ENCODE measurements around the gene FEZF2. TPM values are rescaled to one million over a fixed set of nuclear protein-coding genes. Genes with fewer than 3 reads are reported as not detected.
A peak's percentile ranks its signal among the peaks of the same experiment; 100 is the strongest.

Gene FEZF2
- total and polyA plus RNA-seq, 2 of the 8 experiments (the other 6 are each of a cell fraction or from before 2014, with no cell fraction given): 0.06 TPM; not detected in 1

GRCh38 chr3:62332835-62333244 lies 40.5 kb downstream of the FEZF2 start:
- 41% methylated on average over 2 of the region's 2 CpGs; no CpG with 5 or more reads in 1 of the 2 experiments for WGBS, 2 experiments (ENCODE audit: extremely low coverage in 1 of 2, insufficient coverage in 1 of 2, insufficient read length in 1 of 2, insufficient replicate concordance in 2 of 2, low coverage in 1 of 2, low lambda C conversion rate in 2 of 2, missing lambda C conversion rate in 1 of 2)
- no peaks in the 10 kb centered on the region for H3K79me1 ChIP-seq (ENCODE audit: low read depth, low read length)
- no peaks in the 10 kb centered on the region for H4K20me1 ChIP-seq (replicated peaks in 1 of 2; ENCODE audit: control insufficient read depth in 1 of 2, insufficient read depth in 2 of 2, low read length in 2 of 2)
- no peak overlapping the region for H4K5ac ChIP-seq (ENCODE audit: insufficient read length, low read depth, low read length)
- TF ChIP-seq CTCF (IDR thresholded peaks at IDR 0.05; ENCODE audit: control extremely low read depth in 1 of 3, insufficient read depth in 1 of 3, low read depth in 1 of 3, low read length in 3 of 3): peak in 1 of 3 experiments; percentile 27; a peak in 1 of 4 replicates
- TF ChIP-seq RAD21 (IDR thresholded peaks at IDR 0.05 in 1 of 2, conservative IDR thresholded peaks at IDR 0.05 in 1 of 2; ENCODE audit: low read depth in 2 of 2, low read length in 2 of 2): peak in 1 of 2 experiments; percentile 48
- no peak for TF ChIP-seq USF2 (IDR thresholded peaks at IDR 0.05; ENCODE audit: low read length)
- TF ChIP-seq CBX8 (IDR thresholded peaks at IDR 0.05; ENCODE audit: borderline replicate concordance, low read depth, low read length): no peak
- DNase-seq (ENCODE audit: low read depth in 1 of 2, low spot score in 2 of 2): no peak
- H3K4ac ChIP-seq (replicated peaks; ENCODE audit: insufficient read length, low read depth, low read length): no peak overlapping the region
- H2AFZ ChIP-seq (ENCODE audit: low read length): no peak overlapping the region
- H3K27me3 ChIP-seq (replicated peaks in 1 of 4; ENCODE audit: control insufficient read depth in 3 of 4, extremely low read depth in 1 of 4, insufficient read depth in 3 of 4, low read length in 3 of 4): no peaks in the 10 kb centered on the region
- H2BK5ac ChIP-seq (ENCODE audit: low read depth, low read length): no peak overlapping the region
- no peaks in the 10 kb centered on the region for H3K9me3 ChIP-seq (ENCODE audit: insufficient read depth in 2 of 2, low read depth in 1 of 2, low read length in 1 of 2)
- H3K23me2 ChIP-seq (ENCODE audit: low read depth, low read length): no peaks in the 10 kb centered on the region
- H2AK5ac ChIP-seq (ENCODE audit: low read depth, low read length): no peak overlapping the region
- no peak overlapping the region for H2BK12ac ChIP-seq (ENCODE audit: low read depth, low read length)
- H4K8ac ChIP-seq (ENCODE audit: extremely low read depth, insufficient read depth, low read length): no peak overlapping the region
- no peak overlapping the region for H3K14ac ChIP-seq (ENCODE audit: insufficient read length)
- no peak overlapping the region for H3K4me2 ChIP-seq (ENCODE audit: insufficient read depth in 1 of 2, low read depth in 2 of 2, low read length in 2 of 2)
- H2BK120ac ChIP-seq (replicated peaks; ENCODE audit: low read depth, low read length): no peak overlapping the region
- H3K79me2 ChIP-seq (ENCODE audit: control insufficient read depth in 1 of 2, insufficient read depth in 2 of 2, low read length in 2 of 2): no peaks in the 10 kb centered on the region
- ChIA-PET CTCF (ENCODE audit: partially characterized antibody) (interaction anchor here (0.7 to 8.0 kb wide), 21 partner anchors 8 to 225 kb away, joined by 3 to 135 read pairs (median 4); no protein-coding TSS in a partner anchor), POLR2A (ENCODE audit: partially characterized antibody) (no interaction called here)
- no peak overlapping the region for H3K18ac ChIP-seq (ENCODE audit: extremely low read depth, low read length)
- H3K4me3 ChIP-seq (ENCODE audit: extremely low read depth in 1 of 4, insufficient read depth in 2 of 4, low read depth in 3 of 4, low read length in 4 of 4): no peak overlapping the region
- H3K27ac ChIP-seq (ENCODE audit: low read depth, low read length): no peak overlapping the region
- no peak overlapping the region for H4K91ac ChIP-seq (replicated peaks; ENCODE audit: insufficient read length, low read length)
- FAIRE-seq: no peak
- H3K36me3 ChIP-seq (ENCODE audit: control insufficient read depth in 2 of 4, insufficient read depth in 4 of 4, low read length in 3 of 4): no peaks in the 10 kb centered on the region
- H2BK15ac ChIP-seq (ENCODE audit: low read length): no peak overlapping the region
- peaks cover 0 to 3% (median 0%) of the 10 kb centered on the region in 4 experiments; a peak in 1 of 7 replicates for H3K4me1 ChIP-seq (replicated peaks in 1 of 4; ENCODE audit: control insufficient read depth in 3 of 4, insufficient read depth in 4 of 4, low read length in 3 of 4)
- no peak overlapping the region for H2BK20ac ChIP-seq (ENCODE audit: low read length)
- no peak overlapping the region for H3K9ac ChIP-seq (replicated peaks in 1 of 4; ENCODE audit: extremely low read depth in 1 of 4, low read depth in 3 of 4, low read length in 3 of 4)
- H3K56ac ChIP-seq (replicated peaks; ENCODE audit: insufficient read length, low read depth, low read length): no peak overlapping the region
- no peak overlapping the region for H3K23ac ChIP-seq (ENCODE audit: insufficient read length)
